AG09319 (cell line): ENCODE data around the gene RELA.

Experiments used
- DNase-seq: peaks from one replicate; pipeline ENCODE4 v3.0.0-alpha.2; 2010; ENCODE audit warnings: low read depth; ENCODE audit errors: extremely low read depth
- TF ChIP-seq, protein P1 (sequence below): IDR thresholded peaks from 2 replicates; pipeline ENCODE4 v1.5.1; 2011; ENCODE audit warnings: low read depth, mild to moderate bottlenecking, inconsistent platforms, low read length, moderate library complexity

Gene RELA

DNA sequence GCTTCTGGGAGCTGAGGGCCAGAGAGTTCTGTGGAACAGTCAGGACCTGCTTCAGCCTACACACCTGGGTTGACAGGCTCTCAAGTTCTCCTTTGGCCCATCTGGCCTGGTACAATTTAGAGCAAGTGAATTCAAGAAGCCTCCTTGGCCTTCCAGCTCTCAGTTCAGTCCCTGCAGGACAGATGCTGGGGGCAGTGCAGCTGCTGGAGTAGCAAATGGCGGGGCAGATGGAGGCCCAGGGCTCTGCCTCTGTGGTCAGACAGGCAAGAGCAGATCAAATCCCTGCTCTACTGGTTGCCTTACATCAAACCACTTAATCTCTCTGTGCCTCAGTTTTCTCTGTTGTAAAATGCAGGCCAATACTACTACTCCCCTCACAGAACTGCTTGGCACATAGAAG, 58.5 kb downstream of the RELA start:
- TF ChIP-seq, protein P1, sequence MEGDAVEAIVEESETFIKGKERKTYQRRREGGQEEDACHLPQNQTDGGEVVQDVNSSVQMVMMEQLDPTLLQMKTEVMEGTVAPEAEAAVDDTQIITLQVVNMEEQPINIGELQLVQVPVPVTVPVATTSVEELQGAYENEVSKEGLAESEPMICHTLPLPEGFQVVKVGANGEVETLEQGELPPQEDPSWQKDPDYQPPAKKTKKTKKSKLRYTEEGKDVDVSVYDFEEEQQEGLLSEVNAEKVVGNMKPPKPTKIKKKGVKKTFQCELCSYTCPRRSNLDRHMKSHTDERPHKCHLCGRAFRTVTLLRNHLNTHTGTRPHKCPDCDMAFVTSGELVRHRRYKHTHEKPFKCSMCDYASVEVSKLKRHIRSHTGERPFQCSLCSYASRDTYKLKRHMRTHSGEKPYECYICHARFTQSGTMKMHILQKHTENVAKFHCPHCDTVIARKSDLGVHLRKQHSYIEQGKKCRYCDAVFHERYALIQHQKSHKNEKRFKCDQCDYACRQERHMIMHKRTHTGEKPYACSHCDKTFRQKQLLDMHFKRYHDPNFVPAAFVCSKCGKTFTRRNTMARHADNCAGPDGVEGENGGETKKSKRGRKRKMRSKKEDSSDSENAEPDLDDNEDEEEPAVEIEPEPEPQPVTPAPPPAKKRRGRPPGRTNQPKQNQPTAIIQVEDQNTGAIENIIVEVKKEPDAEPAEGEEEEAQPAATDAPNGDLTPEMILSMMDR: no peak
- DNase-seq: no peak
